D721Med (cell line): ENCODE data around the gene OVCH2.

Experiments
- DNase-seq: peaks from one replicate; pipeline ENCODE4 v3.0.0; 2011; ENCODE audit warnings: low spot score; ENCODE audit not compliant: insufficient read length
- FAIRE-seq: peaks from 2 replicates; lab custom pipeline; 2011; peaks lifted over from hg19 to GRCh38; lab: Jason Lieb, UNC
- CTCF ChIP-seq: IDR thresholded peaks from 2 replicates; pipeline ENCODE4 v1.5.1; 2012; ENCODE audit warnings: mild to moderate bottlenecking, control low read depth; ENCODE audit not compliant: insufficient read depth; ENCODE audit errors: missing control alignments

The OVCH2 gene

DNA sequence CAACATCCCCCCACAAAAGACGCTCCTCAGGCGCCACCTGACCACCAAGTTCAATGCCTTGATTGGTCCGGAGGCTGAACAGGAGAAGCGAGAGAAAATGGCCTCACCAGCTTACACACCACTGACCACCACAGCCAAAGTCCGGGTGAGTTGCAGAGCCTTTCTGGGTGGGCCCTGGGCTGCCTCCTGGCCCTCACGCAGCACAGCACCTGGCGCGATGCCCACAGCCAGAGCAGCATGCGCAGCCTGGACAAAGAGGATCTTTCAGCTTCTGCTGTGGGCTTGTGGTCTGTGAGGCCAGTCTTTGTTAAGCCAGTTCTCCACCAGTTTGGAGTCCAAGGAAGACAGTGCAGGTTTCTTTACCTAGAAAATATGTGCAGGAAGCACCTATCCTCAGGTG, 54.6 kb downstream of the OVCH2 start:
- TF ChIP-seq CTCF: no peak
- no peak for FAIRE-seq
- no peak for DNase-seq

GRCh38 chr11:7651140-7651551, 55.1 kb downstream of the OVCH2 start:
- FAIRE-seq: no peak
- TF ChIP-seq CTCF: no peak
- DNase-seq: no peak

GRCh38 chr11:7648264-7648663, 58.0 kb downstream of the OVCH2 start:
- no peak for TF ChIP-seq CTCF
- FAIRE-seq (no peak), DNase-seq (no peak)

- TF ChIP-seq CTCF: no peak
- DNase-seq (no peak), FAIRE-seq (no peak)
Measured at GRCh38 chr11:7646866-7647265, 59.4 kb downstream of the OVCH2 start.

- FAIRE-seq (no peak), DNase-seq (no peak)
- TF ChIP-seq CTCF: no peak
Measured at GRCh38 chr11:7645206-7645605, 61.1 kb downstream of the OVCH2 start.

DNA sequence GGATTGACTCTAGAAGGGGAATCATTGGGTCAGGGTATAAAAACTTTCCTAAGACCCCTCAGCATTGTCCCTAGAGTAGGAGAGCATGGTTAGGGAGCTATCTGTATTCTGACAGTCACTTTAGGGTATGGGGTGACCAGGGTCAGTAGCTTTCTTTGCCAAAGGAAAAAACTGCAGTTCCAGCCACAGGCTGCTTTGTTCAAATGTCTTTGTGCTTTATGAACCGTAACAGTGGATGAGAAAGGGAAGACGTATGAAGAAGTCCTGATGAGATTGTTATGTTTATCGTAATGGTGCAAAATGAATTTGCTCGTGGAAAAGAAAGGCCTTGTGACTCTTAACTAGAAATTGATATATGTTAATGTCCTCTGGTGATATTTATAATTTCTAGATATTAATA, 63.0 kb downstream of the OVCH2 start:
- DNase-seq: no peak
- FAIRE-seq: no peak
- TF ChIP-seq CTCF: no peak

GRCh38 chr11:7642747-7643146, 63.5 kb downstream of the OVCH2 start:
- no peak for DNase-seq
- no peak for FAIRE-seq
- no peak for TF ChIP-seq CTCF
